GM12878 (cell line): ENCODE data around the gene MRPS18A.

Source experiments
- BCLAF1 ChIP-seq: fragments of 450-650 bp; IDR thresholded peaks from 2 replicates; pipeline ENCODE4 v1.6.1; 2017; ENCODE audit warnings: antibody characterized with exemption, mild to moderate bottlenecking, moderate library complexity
- CTCF ChIP-seq, 3 experiments: IDR thresholded peaks in 2 of 3; conservative IDR thresholded peaks in 1 of 3; 2 replicates each; pipeline ENCODE4 v1.5.1; 2011; ENCODE audit warnings: low read depth in 3 of 3, low read length in 3 of 3, mild to moderate bottlenecking in 3 of 3, control low read depth in 2 of 3, moderate library complexity in 2 of 3, inconsistent platforms in 1 of 3, mixed read lengths in 1 of 3; ENCODE audit not compliant: control insufficient read depth in 2 of 3, insufficient read depth in 1 of 3; ENCODE audit errors: extremely low read depth in 1 of 3
- EGR1 ChIP-seq, 2 experiments: IDR thresholded peaks; 1 replicate in 1 of 2; 2 replicates in 1 of 2; pipeline ENCODE4 v1.6.1; 2011 to 2012; ENCODE audit warnings: low read depth in 2 of 2, low read length in 2 of 2, borderline replicate concordance in 1 of 2, mild to moderate bottlenecking in 1 of 2, moderate library complexity in 1 of 2
- GABPA ChIP-seq: IDR thresholded peaks from 2 replicates; pipeline ENCODE4 v1.6.1; 2014; ENCODE audit warnings: antibody characterized with exemption, low read depth, mild to moderate bottlenecking, inconsistent platforms
- HDAC2 ChIP-seq: fragments of 200-600 bp; sonication (generic); IDR thresholded peaks from 2 replicates; pipeline ENCODE4 v1.6.1; 2017
- MAX ChIP-seq: IDR thresholded peaks from 2 replicates; pipeline ENCODE4 v1.6.1; 2012; ENCODE audit warnings: low read depth, low read length, improper control_type of control experiment
- MTA3 ChIP-seq: IDR thresholded peaks from 2 replicates; pipeline ENCODE4 v1.6.1; 2012; ENCODE audit warnings: low read length, inconsistent platforms, borderline replicate concordance
- PKNOX1 ChIP-seq: fragments of 450-650 bp; IDR thresholded peaks from 2 replicates; pipeline ENCODE4 v1.6.1; 2016; ENCODE audit warnings: mild to moderate bottlenecking
- POLR2A ChIP-seq: IDR thresholded peaks from 2 replicates; pipeline ENCODE4 v1.6.1; 2011; ENCODE audit warnings: low read depth, mild to moderate bottlenecking, low read length
- SIX5 ChIP-seq: IDR thresholded peaks from 2 replicates; pipeline ENCODE4 v1.6.1; 2011; ENCODE audit warnings: mild to moderate bottlenecking, low read depth, low read length, moderate library complexity; ENCODE audit not compliant: severe bottlenecking
- TCF7 ChIP-seq: IDR thresholded peaks from 2 replicates; pipeline ENCODE4 v1.6.1; 2014; ENCODE audit warnings: antibody characterized with exemption, borderline replicate concordance
- USF2 ChIP-seq: IDR thresholded peaks from 2 replicates; pipeline ENCODE4 v1.6.1; 2011; ENCODE audit warnings: low read depth, low read length, improper control_type of control experiment, borderline replicate concordance

GRCh38 chr6:43687437-43688347 lies at the start of gene MRPS18A:
- TF ChIP-seq BCLAF1 (no peak), MTA3 (no peak), TCF7 (no peak), POLR2A (peak; percentile 89), USF2 (no peak), CTCF (IDR thresholded peaks at IDR 0.05 in 2 of 3, conservative IDR thresholded peaks at IDR 0.05 in 1 of 3; ENCODE audit: control insufficient read depth in 2 of 3, extremely low read depth in 1 of 3, insufficient read depth in 1 of 3, low read depth in 3 of 3, low read length in 3 of 3) (no peak), PKNOX1 (peak; percentile 94), GABPA (peak; percentile 97), HDAC2 (no peak), MAX (no peak), EGR1 (IDR thresholded peaks at IDR 0.05; ENCODE audit: borderline replicate concordance in 1 of 2, low read depth in 2 of 2, low read length in 2 of 2) (0 out of 3 replicates have a peak, but pooled peaks of 1 of the 2 experiments have one; percentile 20), SIX5 (peak; percentile 42)
